DMS53 treated with DMSO at 0.1 percent for 48 hours (cell line): ENCODE results near the gene KLHL29.

Source experiments
- DNase-seq: peaks from one replicate; lab custom pipeline; 2025; ENCODE audit not compliant: unreplicated experiment; lab: John Stamatoyannopoulos, UW

KLHL29 gene

GRCh38 chr2:23604731-23605130 lies 219.8 kb downstream of the KLHL29 start:
- no peak for DNase-seq

- DNase-seq: no peak
Observed at GRCh38 chr2:23605236-23605635, 220.3 kb downstream of the KLHL29 start.

- DNase-seq: no peak
Observed at GRCh38 chr2:23606196-23606595, 221.2 kb downstream of the KLHL29 start.

GRCh38 chr2:23606968-23607367 lies 222.0 kb downstream of the KLHL29 start:
- DNase-seq: no peak

- DNase-seq: no peak
Observed at GRCh38 chr2:23607925-23608324, 222.9 kb downstream of the KLHL29 start.

- DNase-seq: no peak
Observed at GRCh38 chr2:23609254-23609653, 224.3 kb downstream of the KLHL29 start.

GRCh38 chr2:23611839-23612238 lies 226.9 kb downstream of the KLHL29 start:
- no peak for DNase-seq

- no peak for DNase-seq
Observed at GRCh38 chr2:23614701-23615100, 229.7 kb downstream of the KLHL29 start.

GRCh38 chr2:23615216-23616020 lies 230.4 kb downstream of the KLHL29 start:
- no peak for DNase-seq

- DNase-seq: no peak
Observed at GRCh38 chr2:23616630-23617029, 231.7 kb downstream of the KLHL29 start.

GRCh38 chr2:23617167-23617810 lies 232.3 kb downstream of the KLHL29 start:
- DNase-seq: no peak

GRCh38 chr2:23617811-23618215 lies 232.8 kb downstream of the KLHL29 start:
- no peak for DNase-seq

GRCh38 chr2:23618265-23618664 lies 233.3 kb downstream of the KLHL29 start:
- no peak for DNase-seq

GRCh38 chr2:23618794-23619530 lies 234.0 kb downstream of the KLHL29 start:
- DNase-seq: no peak

GRCh38 chr2:23619941-23620340 lies 235.0 kb downstream of the KLHL29 start:
- no peak for DNase-seq

GRCh38 chr2:23620841-23621341 lies 235.9 kb downstream of the KLHL29 start:
- DNase-seq: no peak

- DNase-seq: no peak
Observed at GRCh38 chr2:23621616-23622015, 236.6 kb downstream of the KLHL29 start.

GRCh38 chr2:23622466-23622865 lies 237.5 kb downstream of the KLHL29 start:
- DNase-seq: no peak

GRCh38 chr2:23622966-23623675 lies 238.1 kb downstream of the KLHL29 start:
- DNase-seq: no peak

GRCh38 chr2:23624378-23624777 lies 239.4 kb downstream of the KLHL29 start:
- DNase-seq: no peak

GRCh38 chr2:23624915-23625314 lies 239.9 kb downstream of the KLHL29 start:
- no peak for DNase-seq
